Measurements from ENCODE around the gene RNF135.
"Not testable (repeated sequence)": the region's sequence is repeated elsewhere in the genome, so short reads cannot be mapped to it uniquely, and the experiment has no call there.

Gene RNF135

GRCh38 chr17:30956764-30957374 is 14.0 kb upstream of the RNF135 start:
- DNase-seq = no peak

GRCh38 chr17:30957741-30958140 is 13.1 kb upstream of the RNF135 start:
- DNase-seq = no peak

- no peak for DNase-seq
Observed at GRCh38 chr17:30958187-30958586, 12.7 kb upstream of the RNF135 start.

GRCh38 chr17:30961209-30962188 is 9.3 kb upstream of the RNF135 start:
- no peak for DNase-seq

- not testable (repeated sequence) for DNase-seq
Observed at GRCh38 chr17:30964312-30964711, 6.5 kb upstream of the RNF135 start.

- DNase-seq = no peak
Observed at GRCh38 chr17:30964876-30965275, 6.0 kb upstream of the RNF135 start.

- DNase-seq = no peak
Observed at GRCh38 chr17:30965686-30966085, 5.2 kb upstream of the RNF135 start.

GRCh38 chr17:30967911-30968310 is 2.9 kb upstream of the RNF135 start:
- DNase-seq = not testable (repeated sequence)

GRCh38 chr17:30969989-30970830 is 629 bp upstream of the RNF135 start:
- DNase-seq = no peak

- DNase-seq = no peak
Observed at GRCh38 chr17:30975042-30975820, 4.4 kb downstream of the RNF135 start.

- not testable (repeated sequence) for DNase-seq
Observed at GRCh38 chr17:30979919-30980318, 9.1 kb downstream of the RNF135 start.

GRCh38 chr17:30981531-30982519 is 11.0 kb downstream of the RNF135 start:
- no peak for DNase-seq

GRCh38 chr17:30982855-30983254 is 12.0 kb downstream of the RNF135 start:
- no peak for DNase-seq

GRCh38 chr17:30990458-30990857 is 19.6 kb downstream of the RNF135 start:
- DNase-seq = no peak

- DNase-seq = no peak
Observed at GRCh38 chr17:30992551-30992950, 21.7 kb downstream of the RNF135 start.

GRCh38 chr17:30995347-30995746 is 24.5 kb downstream of the RNF135 start:
- DNase-seq = no peak

- DNase-seq = no peak
Observed at GRCh38 chr17:30996486-30996885, 25.6 kb downstream of the RNF135 start.

- DNase-seq = no peak
Observed at GRCh38 chr17:30997270-30997669, 26.4 kb downstream of the RNF135 start.

- DNase-seq = no peak
Observed at GRCh38 chr17:30997842-30998241, 27.0 kb downstream of the RNF135 start.

GRCh38 chr17:31002047-31002446 is 31.2 kb downstream of the RNF135 start:
- DNase-seq = no peak

- DNase-seq = no peak
Observed at GRCh38 chr17:31003225-31003866, 32.5 kb downstream of the RNF135 start.

Data from NCI-H1930 (cell line).